Measurements from ENCODE around the gene FGF14. TPM values are rescaled to one million over a fixed set of nuclear protein-coding genes. Genes with fewer than 3 reads are reported as not detected.

The FGF14 gene
- total RNA-seq, 1 donor = under 0.01 TPM

GRCh38 chr13:102333320-102334198, 68.3 kb downstream of the FGF14 start:
- H3K27me3 ChIP-seq (ENCODE audit: insufficient read depth, low read length) = no peaks in the 10 kb centered on the region
- H3K4me3 ChIP-seq (ENCODE audit: low read length) = no peak overlapping the region
- no peaks in the 10 kb centered on the region for H3K9me3 ChIP-seq (ENCODE audit: low read depth, low read length)
- H3K4me1 ChIP-seq (ENCODE audit: insufficient read depth, low read length) = no peaks in the 10 kb centered on the region

DNA sequence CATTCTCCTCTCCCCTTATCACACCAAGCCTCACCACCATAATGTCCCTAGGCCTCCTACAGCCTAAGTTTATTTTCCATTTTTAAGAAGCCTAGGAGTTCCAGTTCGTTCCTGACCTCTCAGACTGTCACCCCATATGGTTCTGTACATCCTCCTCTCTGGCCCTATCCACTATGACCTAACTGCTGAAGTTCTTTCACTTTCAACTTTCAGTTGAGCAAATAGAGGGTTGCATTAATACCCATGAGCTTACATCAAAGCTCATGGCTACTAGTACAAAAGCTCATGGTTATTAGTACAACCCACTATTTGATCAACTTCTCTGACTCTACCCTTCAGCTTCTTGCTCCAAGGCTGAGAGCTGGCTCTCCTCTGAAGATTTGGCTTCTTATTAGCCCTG, 72.9 kb downstream of the FGF14 start:
- Histone ChIP-seq H3K4me3 (ENCODE audit: low read length) (no peak overlapping the region), H3K9me3 (ENCODE audit: low read depth, low read length) (no peaks in the 10 kb centered on the region), H3K4me1 (ENCODE audit: insufficient read depth, low read length) (no peaks in the 10 kb centered on the region), H3K27me3 (ENCODE audit: insufficient read depth, low read length) (no peaks in the 10 kb centered on the region)

- no peaks in the 10 kb centered on the region for H3K9me3 ChIP-seq (ENCODE audit: low read depth, low read length)
- H3K4me1 ChIP-seq (ENCODE audit: insufficient read depth, low read length) = no peaks in the 10 kb centered on the region
- H3K4me3 ChIP-seq (ENCODE audit: low read length) = no peak overlapping the region
- no peaks in the 10 kb centered on the region for H3K27me3 ChIP-seq (ENCODE audit: insufficient read depth, low read length)
Measured at GRCh38 chr13:102327119-102327617, 74.7 kb downstream of the FGF14 start.

DNA sequence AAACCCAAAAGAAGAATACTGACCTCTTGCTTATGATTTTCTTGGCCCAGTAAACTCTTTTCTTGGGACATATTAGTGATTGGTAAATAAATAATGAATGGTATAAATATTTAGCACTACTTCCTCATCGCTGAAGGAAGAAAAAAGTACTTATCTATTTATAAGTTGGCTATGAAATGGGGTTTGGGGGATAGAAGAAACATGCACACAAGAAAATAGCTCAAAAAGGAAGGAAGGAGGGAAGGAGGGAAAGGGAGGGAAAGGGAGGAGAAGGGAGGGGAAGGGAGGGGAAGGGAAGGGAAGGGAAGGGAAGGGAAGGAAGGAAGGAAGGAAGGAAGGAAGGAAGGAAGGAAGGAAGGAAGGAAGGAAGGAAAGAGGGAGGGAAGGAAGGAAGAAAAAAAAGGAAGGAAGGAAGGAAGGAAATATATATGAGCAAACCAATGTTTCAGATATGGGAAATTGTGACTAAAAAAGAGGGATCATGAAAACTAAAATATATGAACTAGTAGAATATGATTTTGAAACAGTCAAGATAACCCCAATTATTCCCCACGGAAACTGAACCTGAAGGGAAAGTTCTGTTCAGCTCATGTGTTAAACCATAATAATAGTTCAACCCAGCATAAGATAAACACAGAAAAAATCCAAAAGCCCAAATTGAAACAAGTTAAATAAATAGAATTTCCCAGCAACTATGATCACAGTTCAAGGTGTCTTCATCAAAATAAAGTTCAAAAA, 75.3 kb downstream of the FGF14 start:
- Histone ChIP-seq H3K9me3 (ENCODE audit: low read depth, low read length) (no peaks in the 10 kb centered on the region), H3K4me1 (ENCODE audit: insufficient read depth, low read length) (no peaks in the 10 kb centered on the region), H3K4me3 (ENCODE audit: low read length) (no peak overlapping the region), H3K27me3 (ENCODE audit: insufficient read depth, low read length) (no peaks in the 10 kb centered on the region)

GRCh38 chr13:102325321-102325720, 76.5 kb downstream of the FGF14 start:
- no peak overlapping the region for H3K4me3 ChIP-seq (ENCODE audit: low read length)
- no peaks in the 10 kb centered on the region for H3K27me3 ChIP-seq (ENCODE audit: insufficient read depth, low read length)
- no peaks in the 10 kb centered on the region for H3K4me1 ChIP-seq (ENCODE audit: insufficient read depth, low read length)
- no peaks in the 10 kb centered on the region for H3K9me3 ChIP-seq (ENCODE audit: low read depth, low read length)

GRCh38 chr13:102323505-102323904, 78.3 kb downstream of the FGF14 start:
- Histone ChIP-seq H3K4me3 (ENCODE audit: low read length) (no peak overlapping the region), H3K4me1 (ENCODE audit: insufficient read depth, low read length) (no peaks in the 10 kb centered on the region), H3K9me3 (ENCODE audit: low read depth, low read length) (no peaks in the 10 kb centered on the region), H3K27me3 (ENCODE audit: insufficient read depth, low read length) (no peaks in the 10 kb centered on the region)

- no peaks in the 10 kb centered on the region for H3K4me1 ChIP-seq (ENCODE audit: insufficient read depth, low read length)
- H3K4me3 ChIP-seq (ENCODE audit: low read length) = no peak overlapping the region
- H3K27me3 ChIP-seq (ENCODE audit: insufficient read depth, low read length) = no peaks in the 10 kb centered on the region
- no peaks in the 10 kb centered on the region for H3K9me3 ChIP-seq (ENCODE audit: low read depth, low read length)
Measured at GRCh38 chr13:102323012-102323411, 78.8 kb downstream of the FGF14 start.

- Histone ChIP-seq H3K4me1 (ENCODE audit: insufficient read depth, low read length) (no peaks in the 10 kb centered on the region), H3K27me3 (ENCODE audit: insufficient read depth, low read length) (no peaks in the 10 kb centered on the region), H3K4me3 (ENCODE audit: low read length) (no peak overlapping the region), H3K9me3 (ENCODE audit: low read depth, low read length) (no peaks in the 10 kb centered on the region)
Measured at GRCh38 chr13:102322211-102322610, 79.6 kb downstream of the FGF14 start.

DNA sequence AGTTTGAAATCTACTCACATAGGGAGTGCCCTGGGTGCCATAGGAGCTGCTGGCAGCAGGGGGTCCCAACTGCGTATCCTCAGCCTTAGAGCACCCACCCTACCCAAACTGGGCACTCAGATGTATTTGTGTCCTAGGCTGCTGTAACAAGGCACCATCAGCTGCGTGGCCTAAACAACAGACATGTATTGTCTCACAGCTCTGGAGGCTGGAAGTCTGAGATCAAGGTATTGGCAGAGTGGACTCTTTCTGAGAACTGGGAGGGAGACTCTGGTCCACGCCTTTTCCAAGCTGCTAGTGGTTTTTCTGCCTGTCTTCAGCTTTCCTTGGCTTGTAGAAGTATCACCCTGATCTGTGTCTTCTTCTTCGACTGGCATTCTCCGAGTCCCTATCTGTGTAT, 83.6 kb downstream of the FGF14 start:
- H3K9me3 ChIP-seq (ENCODE audit: low read depth, low read length) = no peaks in the 10 kb centered on the region
- H3K4me3 ChIP-seq (ENCODE audit: low read length) = no peak overlapping the region
- no peaks in the 10 kb centered on the region for H3K27me3 ChIP-seq (ENCODE audit: insufficient read depth, low read length)
- H3K4me1 ChIP-seq (ENCODE audit: insufficient read depth, low read length) = no peaks in the 10 kb centered on the region

DNA sequence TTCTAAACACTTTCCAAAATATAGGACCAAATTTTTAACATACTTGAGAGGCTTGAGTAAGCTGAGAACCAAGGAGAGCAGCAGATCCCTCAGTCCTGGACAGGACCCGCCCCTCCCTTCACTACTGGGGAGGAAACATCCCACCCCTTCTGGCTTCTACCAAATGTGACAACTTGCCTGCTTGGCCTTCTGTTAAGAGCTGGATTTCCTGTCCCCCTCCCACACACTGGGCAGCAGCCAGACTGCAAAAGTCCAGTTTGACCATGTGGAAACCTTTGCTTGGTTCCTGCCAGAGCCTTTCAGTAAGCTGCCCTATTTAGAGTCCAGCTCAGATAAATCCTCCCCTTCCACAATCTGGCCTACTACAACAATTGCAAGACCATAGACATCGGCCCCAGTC, 84.3 kb downstream of the FGF14 start:
- no peaks in the 10 kb centered on the region for H3K27me3 ChIP-seq (ENCODE audit: insufficient read depth, low read length)
- no peaks in the 10 kb centered on the region for H3K4me1 ChIP-seq (ENCODE audit: insufficient read depth, low read length)
- no peaks in the 10 kb centered on the region for H3K9me3 ChIP-seq (ENCODE audit: low read depth, low read length)
- no peak overlapping the region for H3K4me3 ChIP-seq (ENCODE audit: low read length)

GRCh38 chr13:102316732-102317131, 85.1 kb downstream of the FGF14 start:
- H3K4me3 ChIP-seq (ENCODE audit: low read length) = no peak overlapping the region
- no peaks in the 10 kb centered on the region for H3K9me3 ChIP-seq (ENCODE audit: low read depth, low read length)
- no peaks in the 10 kb centered on the region for H3K4me1 ChIP-seq (ENCODE audit: insufficient read depth, low read length)
- H3K27me3 ChIP-seq (ENCODE audit: insufficient read depth, low read length) = no peaks in the 10 kb centered on the region

DNA sequence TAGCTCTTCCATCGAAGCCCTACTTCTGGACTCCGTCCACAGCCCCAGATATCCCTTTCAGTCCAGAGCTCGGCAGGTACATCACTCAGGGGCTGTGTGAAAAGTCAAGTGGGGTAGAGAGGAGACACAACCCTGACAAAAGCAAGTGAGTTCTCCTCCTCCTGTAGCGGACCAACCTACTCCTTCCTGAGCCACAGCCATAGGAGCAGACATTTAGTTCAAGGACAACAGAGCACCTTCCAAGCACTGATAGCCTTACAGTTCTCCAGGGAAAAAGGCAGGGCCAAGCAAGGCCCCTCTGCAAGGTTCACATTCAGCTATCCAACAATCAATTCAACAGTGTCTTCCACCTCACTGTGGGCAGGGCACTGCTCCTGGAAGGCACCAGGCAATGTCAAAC, 89.0 kb downstream of the FGF14 start:
- Histone ChIP-seq H3K27me3 (ENCODE audit: insufficient read depth, low read length) (no peaks in the 10 kb centered on the region), H3K9me3 (ENCODE audit: low read depth, low read length) (no peaks in the 10 kb centered on the region), H3K4me1 (ENCODE audit: insufficient read depth, low read length) (no peaks in the 10 kb centered on the region)

DNA sequence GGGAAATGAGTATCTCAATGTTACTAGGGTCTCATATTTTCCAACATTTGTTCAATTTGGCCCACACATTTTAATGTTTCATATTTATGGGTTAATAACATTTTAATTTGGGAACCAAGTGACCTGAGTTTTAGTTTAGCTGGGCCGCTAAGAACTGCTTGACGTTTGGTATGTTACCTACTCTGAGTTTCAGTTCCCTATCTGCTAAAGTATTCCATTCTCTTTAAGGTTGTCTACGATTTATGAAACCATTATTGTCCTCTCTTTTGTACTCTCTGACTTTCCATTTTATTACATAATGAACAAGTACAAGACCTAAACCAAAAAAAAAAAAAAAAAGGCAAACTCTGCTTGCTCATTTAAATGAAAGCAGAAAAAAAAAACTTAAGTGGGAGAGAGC, 89.9 kb downstream of the FGF14 start:
- no peaks in the 10 kb centered on the region for H3K9me3 ChIP-seq (ENCODE audit: low read depth, low read length)
- H3K4me3 ChIP-seq (ENCODE audit: low read length) = no peak overlapping the region
- H3K27me3 ChIP-seq (ENCODE audit: insufficient read depth, low read length) = no peaks in the 10 kb centered on the region
- no peaks in the 10 kb centered on the region for H3K4me1 ChIP-seq (ENCODE audit: insufficient read depth, low read length)

More for the DNA sequence above, 89.0 kb downstream of the FGF14 start:
- H3K4me3 ChIP-seq (ENCODE audit: low read length) = no peak overlapping the region

DNA sequence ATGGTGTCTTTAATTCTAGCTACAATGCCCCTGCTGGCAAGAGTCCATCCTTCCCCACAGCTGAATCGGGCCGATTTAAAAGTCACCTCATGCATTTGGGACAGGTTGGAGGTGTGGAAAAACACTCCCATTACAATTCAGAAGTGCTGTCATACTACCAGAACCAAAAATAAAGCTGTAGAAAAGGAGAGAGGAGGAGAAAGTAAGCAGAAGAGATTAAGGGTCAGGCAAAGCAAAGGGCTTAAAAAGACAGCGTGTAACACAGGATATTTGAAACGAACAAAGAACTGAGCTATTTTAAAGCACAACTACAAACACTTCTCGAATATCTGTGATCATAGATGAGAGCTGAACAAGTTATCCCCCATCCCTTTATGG, 90.4 kb downstream of the FGF14 start:
- H3K9me3 ChIP-seq (ENCODE audit: low read depth, low read length) = no peaks in the 10 kb centered on the region
- H3K4me1 ChIP-seq (ENCODE audit: insufficient read depth, low read length) = no peaks in the 10 kb centered on the region
- no peaks in the 10 kb centered on the region for H3K27me3 ChIP-seq (ENCODE audit: insufficient read depth, low read length)
- H3K4me3 ChIP-seq (ENCODE audit: low read length) = no peak overlapping the region

DNA sequence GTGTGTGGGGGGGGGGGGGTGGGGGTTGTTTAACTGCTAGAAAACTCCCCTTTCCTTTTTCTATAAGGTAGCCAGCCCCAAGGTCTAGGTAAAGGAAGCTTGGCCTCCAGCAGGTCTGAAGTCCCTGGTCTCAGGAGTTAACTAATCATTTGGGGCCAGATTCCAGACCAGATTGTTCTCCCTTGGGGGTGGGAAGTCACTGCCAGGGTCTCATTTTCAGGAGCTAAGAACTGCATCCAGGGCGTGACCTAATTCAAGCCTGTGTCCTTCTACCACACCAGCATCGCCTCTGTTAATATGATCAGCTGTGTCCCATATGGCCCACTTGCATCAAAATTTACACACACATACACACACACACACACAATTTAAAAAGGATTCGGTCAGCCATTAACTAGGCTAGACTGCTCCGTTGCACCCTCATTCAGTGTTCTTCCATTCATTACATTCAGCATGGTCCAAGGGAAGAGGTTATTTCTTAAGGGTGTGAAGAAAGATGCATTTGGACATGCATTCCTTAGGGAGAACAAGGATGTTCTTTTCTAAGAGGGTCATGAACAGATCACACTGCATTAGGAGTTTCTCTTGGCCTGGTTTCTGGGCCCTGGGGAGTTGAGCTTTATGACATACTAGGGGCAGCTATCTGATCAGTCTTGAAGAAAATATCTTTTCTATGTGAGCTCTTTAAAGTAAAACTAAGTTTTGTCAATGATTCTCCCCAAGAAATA, 91.0 kb downstream of the FGF14 start:
- H3K27me3 ChIP-seq (ENCODE audit: insufficient read depth, low read length) = no peaks in the 10 kb centered on the region
- no peaks in the 10 kb centered on the region for H3K4me1 ChIP-seq (ENCODE audit: insufficient read depth, low read length)
- H3K9me3 ChIP-seq (ENCODE audit: low read depth, low read length) = no peaks in the 10 kb centered on the region
- no peak overlapping the region for H3K4me3 ChIP-seq (ENCODE audit: low read length)

Data from mononuclear cell (primary cell).